H1 (cell line): ENCODE measurements around the gene IFNL3. TPM values are rescaled to one million over a fixed set of nuclear protein-coding genes. Genes with fewer than 3 reads are reported as not detected.

ENCODE experiments used
- CTCF ChIA-PET: fragments of 300-600 bp; sonication (Branson Sonifier 250); formaldehyde crosslinking; loops from one replicate; lab custom pipeline; 2021; ENCODE audit not compliant: partially characterized antibody; lab: Charles Lee
- POLR2A ChIA-PET: fragments of 300-600 bp; sonication (Branson Sonifier 250); formaldehyde crosslinking; loops from one replicate; lab custom pipeline; 2021; ENCODE audit warnings: inconsistent platforms; ENCODE audit not compliant: partially characterized antibody; lab: Charles Lee
- DNase-seq, 2 experiments: peaks; one replicate each; pipeline versions ENCODE4 v3.0.0 to v3.0.0-alpha.2; 2010 to 2022; ENCODE audit warnings: low spot score in 2 of 2, low read depth in 1 of 2, mixed read lengths in 1 of 2
- FAIRE-seq: peaks from 2 replicates; lab custom pipeline; 2011; peaks lifted over from hg19 to GRCh38; lab: Jason Lieb, UNC
- H2AFZ ChIP-seq: 2 replicates; pipeline ENCODE4 v1.8.1; 2012; ENCODE audit warnings: low read length, inconsistent platforms
- H2AK5ac ChIP-seq: 2 replicates; pipeline ENCODE4 v1.6.1; 2013; ENCODE audit warnings: low read depth, low read length
- H2BK120ac ChIP-seq: replicated peaks from 2 replicates; pipeline ENCODE3; 2013; ENCODE audit warnings: low read depth, low read length, inconsistent platforms
- H2BK12ac ChIP-seq: 2 replicates; pipeline ENCODE4 v1.6.1; 2013; ENCODE audit warnings: low read depth, low read length
- H2BK15ac ChIP-seq: 2 replicates; pipeline ENCODE4 v1.6.1; 2013; ENCODE audit warnings: low read length
- H2BK20ac ChIP-seq: 2 replicates; pipeline ENCODE4 v1.6.1; 2013; ENCODE audit warnings: low read length
- H2BK5ac ChIP-seq: 2 replicates; pipeline ENCODE4 v1.6.1; 2013; ENCODE audit warnings: low read depth, low read length
- H3K14ac ChIP-seq: 2 replicates; pipeline ENCODE4 v1.6.1; 2013; ENCODE audit warnings: inconsistent platforms; ENCODE audit not compliant: insufficient read length
- H3K18ac ChIP-seq: 2 replicates; pipeline ENCODE4 v1.6.1; 2013; ENCODE audit warnings: low read length; ENCODE audit errors: extremely low read depth
- H3K23ac ChIP-seq: 2 replicates; pipeline ENCODE4 v1.6.1; 2013; ENCODE audit warnings: inconsistent platforms; ENCODE audit not compliant: insufficient read length
- H3K23me2 ChIP-seq: 2 replicates; pipeline ENCODE4 v1.6.1; 2013; ENCODE audit warnings: low read depth, low read length
- H3K27ac ChIP-seq: 2 replicates; pipeline ENCODE4 v1.6.1; 2011; ENCODE audit warnings: low read depth, low read length, inconsistent platforms
- H3K27me3 ChIP-seq, 4 experiments: replicated peaks in 1 of 4; 1 replicate in 1 of 4; 2 replicates in 3 of 4; pipeline versions ENCODE4 v1.6.1 to v1.8.1; 2011 to 2013; ENCODE audit warnings: low read length in 3 of 4, mild to moderate bottlenecking in 3 of 4, inconsistent platforms in 2 of 4, mixed read lengths in 2 of 4, moderate library complexity in 1 of 4; ENCODE audit not compliant: control insufficient read depth in 3 of 4, insufficient read depth in 3 of 4; ENCODE audit errors: extremely low read depth in 1 of 4
- H3K36me3 ChIP-seq, 4 experiments: 2 replicates each; pipeline versions ENCODE4 v1.6.1 to v1.8.1; 2011 to 2013; ENCODE audit warnings: mild to moderate bottlenecking in 4 of 4, low read length in 3 of 4, moderate library complexity in 2 of 4, control low read depth in 1 of 4, inconsistent platforms in 1 of 4; ENCODE audit not compliant: insufficient read depth in 4 of 4, control insufficient read depth in 2 of 4
- H3K4ac ChIP-seq: replicated peaks from 2 replicates; pipeline ENCODE3; 2013; ENCODE audit warnings: low read length, low read depth, mixed read lengths, inconsistent platforms; ENCODE audit not compliant: insufficient read length
- H3K4me1 ChIP-seq, 4 experiments: replicated peaks in 1 of 4; 1 replicate in 1 of 4; 2 replicates in 3 of 4; pipeline versions ENCODE4 v1.6.1 to v1.8.1; 2011 to 2013; ENCODE audit warnings: low read length in 3 of 4, inconsistent platforms in 2 of 4, mixed read lengths in 1 of 4; ENCODE audit not compliant: insufficient read depth in 4 of 4, control insufficient read depth in 3 of 4
- H3K4me2 ChIP-seq, 2 experiments: 2 replicates each; pipeline versions ENCODE4 v1.6.1 to v1.8.1; 2011 to 2013; ENCODE audit warnings: low read depth in 2 of 2, low read length in 2 of 2, control low read depth in 1 of 2, inconsistent platforms in 1 of 2, mild to moderate bottlenecking in 1 of 2; ENCODE audit not compliant: insufficient read depth in 1 of 2
- H3K4me3 ChIP-seq, 4 experiments: fragments of 200-600, 300-600 bp in 1 of 4; sonication (generic), shearing (Covaris generic), sonication (Bioruptor Twin) in 1 of 4; 2 replicates each; pipeline versions ENCODE4 v1.5.1 to v1.8.1; 2011 to 2016; ENCODE audit warnings: low read length in 4 of 4, low read depth in 3 of 4, control low read depth in 2 of 4, inconsistent platforms in 2 of 4, mild to moderate bottlenecking in 2 of 4, mixed read lengths in 1 of 4, moderate library complexity in 1 of 4; ENCODE audit not compliant: insufficient read depth in 2 of 4; ENCODE audit errors: extremely low read depth in 1 of 4
- H3K56ac ChIP-seq: replicated peaks from 2 replicates; pipeline ENCODE3; 2013; ENCODE audit warnings: low read depth, mild to moderate bottlenecking, mixed read lengths, low read length, inconsistent platforms; ENCODE audit not compliant: insufficient read length
- H3K79me1 ChIP-seq: 2 replicates; pipeline ENCODE4 v1.6.1; 2013; ENCODE audit warnings: low read depth, low read length, control low read depth
- H3K79me2 ChIP-seq, 2 experiments: 2 replicates each; pipeline versions ENCODE4 v1.6.1 to v1.8.1; 2012 to 2013; ENCODE audit warnings: low read length in 2 of 2, mild to moderate bottlenecking in 2 of 2, inconsistent platforms in 1 of 2; ENCODE audit not compliant: insufficient read depth in 2 of 2, control insufficient read depth in 1 of 2
- H3K9ac ChIP-seq, 4 experiments: replicated peaks in 1 of 4; 1 replicate in 1 of 4; 2 replicates in 3 of 4; pipeline versions ENCODE4 v1.6.1 to v1.8.1; 2011 to 2013; ENCODE audit warnings: low read depth in 3 of 4, low read length in 3 of 4, control low read depth in 2 of 4, mild to moderate bottlenecking in 2 of 4, moderate library complexity in 2 of 4, inconsistent platforms in 1 of 4; ENCODE audit errors: extremely low read depth in 1 of 4
- H3K9me3 ChIP-seq, 2 experiments: 2 replicates each; pipeline versions ENCODE4 v1.6.1 to v1.8.1; 2012 to 2013; ENCODE audit warnings: mild to moderate bottlenecking in 2 of 2, moderate library complexity in 2 of 2, control low read depth in 1 of 2, inconsistent platforms in 1 of 2, low read depth in 1 of 2, low read length in 1 of 2, mixed read lengths in 1 of 2; ENCODE audit not compliant: insufficient read depth in 2 of 2
- H4K20me1 ChIP-seq, 2 experiments: replicated peaks in 1 of 2; 2 replicates each; pipeline versions ENCODE3 to v1.8.1; 2011 to 2013; ENCODE audit warnings: inconsistent platforms in 2 of 2, low read length in 2 of 2, mild to moderate bottlenecking in 1 of 2; ENCODE audit not compliant: insufficient read depth in 2 of 2, control insufficient read depth in 1 of 2
- H4K5ac ChIP-seq: 2 replicates; pipeline ENCODE4 v1.6.1; 2013; ENCODE audit warnings: low read length, low read depth, mixed read lengths, inconsistent platforms; ENCODE audit not compliant: insufficient read length
- H4K8ac ChIP-seq: 2 replicates; pipeline ENCODE4 v1.8.0; 2013; ENCODE audit warnings: mild to moderate bottlenecking, moderate library complexity, low read length, inconsistent platforms; ENCODE audit not compliant: insufficient read depth; ENCODE audit errors: extremely low read depth
- H4K91ac ChIP-seq: replicated peaks from 2 replicates; pipeline ENCODE3; 2013; ENCODE audit warnings: low read length, mixed read lengths, inconsistent platforms; ENCODE audit not compliant: insufficient read length
- CEBPB ChIP-seq: IDR thresholded peaks from 2 replicates; pipeline ENCODE4 v1.6.1; 2012; ENCODE audit warnings: low read depth, low read length
- RBBP5 ChIP-seq: IDR thresholded peaks from 2 replicates; pipeline ENCODE4 v1.7.1; 2012; ENCODE audit warnings: low read depth, mild to moderate bottlenecking, inconsistent platforms, low read length, moderate library complexity, borderline replicate concordance
- WGBS, 2 experiments: shearing (Covaris generic) in 1 of 2; methylation state at CpG; one replicate each; pipeline versions ENCODE4 v1.1.6 to v1.1.7; 2013 to 2015; ENCODE audit warnings: low lambda C conversion rate in 2 of 2, mixed read lengths in 2 of 2, inconsistent platforms in 1 of 2, low coverage in 1 of 2, missing lambda C conversion rate in 1 of 2; ENCODE audit not compliant: insufficient replicate concordance in 2 of 2, insufficient coverage in 1 of 2, insufficient read length in 1 of 2; ENCODE audit errors: extremely low coverage in 1 of 2, missing lambda C conversion rate in 1 of 2; 5-methylcytosine and 5-hydroxymethylcytosine counted together
- polyA plus RNA-seq, 7 experiments: library from polyadenylated mRNA; depleted of rRNA in 3 of 7; stranded (reverse) in 5 of 7; unstranded in 2 of 7; fragments of >200 nt in 5 of 7; fragments of 200-250 nt in 2 of 7; gene quantifications; 1 replicate in 5 of 7; 2 replicates in 1 of 7; 4 replicates in 1 of 7; pipeline versions ENCODE4 v1.2.1 to v1.2.3, GENCODE V29; 2011 to 2013; ENCODE audit warnings: missing spikeins in 2 of 7, mixed read lengths in 2 of 7
- total RNA-seq: library from RNA; stranded (reverse); fragmentation: NEBNext Ultra II Directional; extraction: Animal tissue kit (Norgen Biotek cat#: 25700); gene quantifications from 2 replicates; pipeline ENCODE4 v1.2.1, GENCODE V29; 2021

IFNL3 gene
- total and polyA plus RNA-seq, 2 of the 8 experiments (the other 6 are each of a cell fraction or from before 2014, with no cell fraction given): 0.11 TPM; not detected in 1

DNA sequence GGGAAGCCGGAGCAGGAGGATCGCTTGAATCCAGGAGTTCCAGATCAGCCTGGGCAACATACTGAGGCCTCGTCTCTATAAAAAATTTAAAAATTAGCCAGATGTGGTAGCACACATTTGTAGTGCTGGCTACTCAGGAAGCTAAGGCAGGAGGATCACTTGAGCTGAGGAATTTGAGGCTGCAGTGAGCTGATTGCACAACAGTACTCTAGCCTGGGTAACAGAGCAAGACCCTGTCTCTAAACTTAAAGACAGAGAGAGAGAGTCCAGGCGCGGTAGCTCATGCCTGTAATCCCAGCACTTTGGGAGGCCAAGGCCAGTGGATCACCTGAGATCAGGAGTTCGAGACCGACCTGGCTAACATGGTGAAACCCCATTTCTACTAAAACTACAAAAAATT, 4.4 kb downstream of the IFNL3 start:
- Histone ChIP-seq H2BK15ac (no peak overlapping the region), H4K5ac (no peak overlapping the region), H4K91ac (no peak overlapping the region), H3K4me2 (no peak overlapping the region), H2AK5ac (no peak overlapping the region), H4K8ac (no peak overlapping the region), H3K18ac (no peak overlapping the region), H2BK5ac (no peak overlapping the region), H3K23ac (no peak overlapping the region), H3K79me2 (no peaks in the 10 kb centered on the region), H4K20me1 (no peaks in the 10 kb centered on the region), H2BK12ac (no peak overlapping the region), H2AFZ (no peak overlapping the region), H3K4me1 (no peaks in the 10 kb centered on the region), H3K4me3 (no peak overlapping the region), H3K36me3 (no peaks in the 10 kb centered on the region), H2BK20ac (no peak overlapping the region), H3K14ac (no peak overlapping the region), H3K27ac (no peak overlapping the region), H3K9ac (no peak overlapping the region), H3K27me3 (peaks cover 0 to 4% (median 1%) of the 10 kb centered on the region in 4 experiments; a peak in 2 of 7 replicates), H3K4ac (no peak overlapping the region), H3K79me1 (no peaks in the 10 kb centered on the region), H3K9me3 (no peaks in the 10 kb centered on the region), H3K23me2 (0 out of 2 replicates have a peak, but pooled peaks cover 2% of the 10 kb centered on the region), H2BK120ac (no peak overlapping the region), H3K56ac (no peak overlapping the region)
- 96% methylated on average over 6 of the region's 7 CpGs; no CpG with 5 or more reads in 1 of the 2 experiments for WGBS, 2 experiments
- no peak for TF ChIP-seq RBBP5
- peak; percentile 48; the same call in 1 of the 2 replicates for TF ChIP-seq CEBPB
- FAIRE-seq: no peak
- POLR2A ChIA-PET: no interaction called here
- DNase-seq: no peak
- CTCF ChIA-PET: interaction anchor here (0.6 to 0.7 kb wide), 2 partner anchors 23 to 123 kb away, joined by 3 to 4 read pairs; no protein-coding TSS in a partner anchor
